Astrocyte (in vitro differentiated cells and primary cell): ENCODE measurements around the gene CTNNA3. TPM values are rescaled to one million over a fixed set of nuclear protein-coding genes. Genes with fewer than 3 reads are reported as not detected.

Source experiments
- DNase-seq: peaks from one replicate; pipeline ENCODE4 v3.0.0-alpha.2; 2010; ENCODE audit warnings: low read depth
- FAIRE-seq: peaks from 2 replicates; lab custom pipeline; 2011; peaks lifted over from hg19 to GRCh38; lab: Jason Lieb, UNC
- H2AFZ ChIP-seq: 2 replicates; pipeline ENCODE4 v1.6.0; 2012; ENCODE audit warnings: low read depth, low read length, inconsistent platforms
- H3K27ac ChIP-seq: 2 replicates; pipeline ENCODE4 v1.5.1; 2011; ENCODE audit warnings: low read depth, low read length, inconsistent platforms
- H3K27me3 ChIP-seq: 2 replicates; pipeline ENCODE4 v1.6.0; 2011; ENCODE audit warnings: low read length, inconsistent platforms; ENCODE audit not compliant: insufficient read depth
- H3K36me3 ChIP-seq: 2 replicates; pipeline ENCODE4 v1.5.1; 2011; ENCODE audit warnings: low read length, inconsistent platforms; ENCODE audit not compliant: insufficient read depth
- H3K4me1 ChIP-seq: 2 replicates; pipeline ENCODE4 v1.5.1; 2011; ENCODE audit warnings: low read length, inconsistent platforms; ENCODE audit not compliant: insufficient read depth
- H3K4me2 ChIP-seq: 2 replicates; pipeline ENCODE4 v1.6.0; 2012; ENCODE audit warnings: low read length, inconsistent platforms
- H3K4me3 ChIP-seq: 2 replicates; pipeline ENCODE4 v1.5.1; 2011; ENCODE audit warnings: low read depth, mild to moderate bottlenecking, low read length, inconsistent platforms; ENCODE audit not compliant: insufficient read depth
- H3K79me2 ChIP-seq: 2 replicates; pipeline ENCODE4 v1.6.0; 2012; ENCODE audit warnings: mild to moderate bottlenecking, low read length, inconsistent platforms; ENCODE audit not compliant: insufficient read depth
- H3K9ac ChIP-seq: 2 replicates; pipeline ENCODE4 v1.6.0; 2012; ENCODE audit warnings: mild to moderate bottlenecking, low read length, inconsistent platforms
- H3K9me3 ChIP-seq: 2 replicates; pipeline ENCODE4 v1.5.1; 2012; ENCODE audit warnings: low read depth, mild to moderate bottlenecking, low read length, inconsistent platforms; ENCODE audit not compliant: insufficient read depth
- H4K20me1 ChIP-seq: 2 replicates; pipeline ENCODE4 v1.6.0; 2012; ENCODE audit warnings: low read length, inconsistent platforms; ENCODE audit not compliant: insufficient read depth
- H3K27ac Mint-ChIP-seq: one replicate; pipeline ENCODE4 v1.8.0; 2021; ENCODE audit warnings: mild to moderate bottlenecking, mixed read lengths; ENCODE audit not compliant: unreplicated experiment
- H3K27me3 Mint-ChIP-seq: one replicate; pipeline ENCODE4 v1.8.0; 2021; ENCODE audit warnings: low read depth, mixed read lengths; ENCODE audit not compliant: unreplicated experiment
- H3K36me3 Mint-ChIP-seq: one replicate; pipeline ENCODE4 v1.8.0; 2021; ENCODE audit warnings: low read depth, mixed read lengths; ENCODE audit not compliant: unreplicated experiment
- H3K4me1 Mint-ChIP-seq: one replicate; pipeline ENCODE4 v1.8.0; 2021; ENCODE audit warnings: low read depth, mixed read lengths; ENCODE audit not compliant: unreplicated experiment
- H3K4me3 Mint-ChIP-seq: one replicate; pipeline ENCODE4 v1.8.0; 2021; ENCODE audit warnings: mild to moderate bottlenecking, moderate library complexity, mixed read lengths; ENCODE audit not compliant: unreplicated experiment
- H3K9me3 Mint-ChIP-seq: one replicate; pipeline ENCODE4 v1.8.0; 2021; ENCODE audit warnings: mild to moderate bottlenecking, mixed read lengths; ENCODE audit not compliant: unreplicated experiment
- EZH2 ChIP-seq: IDR thresholded peaks from 2 replicates; pipeline ENCODE4 v1.6.1; 2012; ENCODE audit warnings: mild to moderate bottlenecking, low read length, inconsistent platforms; ENCODE audit not compliant: insufficient read depth
- total RNA-seq: library from RNA; stranded (reverse); gene quantifications from 2 replicates; pipeline ENCODE4 v1.2.1, GENCODE V29; 2021
- TF ChIP-seq, protein P1 (sequence below): IDR thresholded peaks from 2 replicates; pipeline ENCODE4 v1.5.1; 2011; ENCODE audit warnings: low read depth, mild to moderate bottlenecking, inconsistent platforms, low read length, moderate library complexity; ENCODE audit not compliant: insufficient read depth

The CTNNA3 gene
- total RNA-seq, 1 donor from 2014 or later: 0.73 TPM

DNA sequence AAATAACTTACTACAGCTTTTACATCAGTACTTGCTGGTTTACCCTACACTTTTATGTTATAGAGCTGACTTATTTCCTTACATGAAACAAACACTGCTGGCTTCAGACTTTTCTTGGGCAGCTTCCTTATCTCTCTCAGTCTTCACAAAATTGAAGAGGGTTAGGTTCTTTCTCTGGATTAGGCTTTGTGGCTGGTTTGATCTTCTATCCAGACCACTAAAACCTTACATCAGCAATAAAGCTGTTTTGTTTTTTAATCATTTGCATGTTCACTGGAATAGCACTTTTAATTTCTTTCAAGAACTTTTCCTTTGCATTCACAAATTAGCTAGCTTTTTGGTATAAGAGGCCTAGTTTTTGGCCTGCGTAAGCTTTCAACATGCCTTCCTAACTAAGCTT, 551.5 kb downstream of the CTNNA3 start:
- no peaks in the 10 kb centered on the region for H3K9me3 ChIP-seq
- no peaks in the 10 kb centered on the region for H3K36me3 ChIP-seq
- no peak overlapping the region for H2AFZ ChIP-seq
- TF ChIP-seq EZH2: no peak
- TF ChIP-seq, protein P1, sequence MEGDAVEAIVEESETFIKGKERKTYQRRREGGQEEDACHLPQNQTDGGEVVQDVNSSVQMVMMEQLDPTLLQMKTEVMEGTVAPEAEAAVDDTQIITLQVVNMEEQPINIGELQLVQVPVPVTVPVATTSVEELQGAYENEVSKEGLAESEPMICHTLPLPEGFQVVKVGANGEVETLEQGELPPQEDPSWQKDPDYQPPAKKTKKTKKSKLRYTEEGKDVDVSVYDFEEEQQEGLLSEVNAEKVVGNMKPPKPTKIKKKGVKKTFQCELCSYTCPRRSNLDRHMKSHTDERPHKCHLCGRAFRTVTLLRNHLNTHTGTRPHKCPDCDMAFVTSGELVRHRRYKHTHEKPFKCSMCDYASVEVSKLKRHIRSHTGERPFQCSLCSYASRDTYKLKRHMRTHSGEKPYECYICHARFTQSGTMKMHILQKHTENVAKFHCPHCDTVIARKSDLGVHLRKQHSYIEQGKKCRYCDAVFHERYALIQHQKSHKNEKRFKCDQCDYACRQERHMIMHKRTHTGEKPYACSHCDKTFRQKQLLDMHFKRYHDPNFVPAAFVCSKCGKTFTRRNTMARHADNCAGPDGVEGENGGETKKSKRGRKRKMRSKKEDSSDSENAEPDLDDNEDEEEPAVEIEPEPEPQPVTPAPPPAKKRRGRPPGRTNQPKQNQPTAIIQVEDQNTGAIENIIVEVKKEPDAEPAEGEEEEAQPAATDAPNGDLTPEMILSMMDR: no peak
- FAIRE-seq (no peak), DNase-seq (no peak)
- no peaks in the 10 kb centered on the region for H3K79me2 ChIP-seq
- Mint-ChIP-seq H3K36me3 (no peaks in the 10 kb centered on the region), H3K27ac (no peak overlapping the region), H3K9me3 (no peaks in the 10 kb centered on the region), H3K27me3 (no peaks in the 10 kb centered on the region), H3K4me3 (no peak overlapping the region), H3K4me1 (no peaks in the 10 kb centered on the region)
- H3K4me2 ChIP-seq: no peak overlapping the region
- no peak overlapping the region for H3K9ac ChIP-seq
- H3K27me3 ChIP-seq: no peaks in the 10 kb centered on the region
- H3K4me1 ChIP-seq: no peaks in the 10 kb centered on the region
- H3K27ac ChIP-seq: no peak overlapping the region
- no peak overlapping the region for H3K4me3 ChIP-seq
- no peaks in the 10 kb centered on the region for H4K20me1 ChIP-seq

DNA sequence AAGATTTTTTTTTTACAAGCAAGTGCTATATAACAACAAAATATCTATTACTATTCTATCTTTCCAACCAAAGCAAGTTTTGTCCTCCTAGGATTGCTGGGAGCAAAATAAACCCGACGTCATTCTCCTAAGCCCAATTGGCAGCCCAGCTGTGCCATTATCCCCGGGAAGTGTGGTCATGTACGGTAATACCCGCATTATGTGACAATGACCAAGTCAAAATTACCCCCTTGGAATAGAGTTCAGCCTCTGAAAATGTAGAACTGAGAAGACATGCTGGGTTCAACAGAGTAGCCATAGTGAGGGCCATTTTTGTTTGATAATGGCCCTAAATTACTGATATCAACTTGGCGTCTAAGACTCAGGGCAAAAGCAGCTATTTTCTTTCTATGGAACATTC, 554.7 kb downstream of the CTNNA3 start:
- H3K27me3 ChIP-seq: no peaks in the 10 kb centered on the region
- TF ChIP-seq, protein P1: no peak
- no peak for TF ChIP-seq EZH2
- H3K4me3 ChIP-seq: no peak overlapping the region
- no peak overlapping the region for H3K27ac ChIP-seq
- no peaks in the 10 kb centered on the region for H3K79me2 ChIP-seq
- H3K4me1 ChIP-seq: no peaks in the 10 kb centered on the region
- H3K9ac ChIP-seq: no peak overlapping the region
- no peak overlapping the region for H3K27ac Mint-ChIP-seq
- DNase-seq (no peak), FAIRE-seq (no peak)
- no peaks in the 10 kb centered on the region for H3K36me3 ChIP-seq
- H2AFZ ChIP-seq: no peak overlapping the region
- H3K4me3 Mint-ChIP-seq: no peak overlapping the region
- H4K20me1 ChIP-seq: no peaks in the 10 kb centered on the region
- no peaks in the 10 kb centered on the region for H3K9me3 ChIP-seq
- H3K27me3 Mint-ChIP-seq: no peaks in the 10 kb centered on the region
- no peaks in the 10 kb centered on the region for H3K36me3 Mint-ChIP-seq
- H3K9me3 Mint-ChIP-seq: no peaks in the 10 kb centered on the region
- H3K4me2 ChIP-seq: no peak overlapping the region
- no peaks in the 10 kb centered on the region for H3K4me1 Mint-ChIP-seq

DNA sequence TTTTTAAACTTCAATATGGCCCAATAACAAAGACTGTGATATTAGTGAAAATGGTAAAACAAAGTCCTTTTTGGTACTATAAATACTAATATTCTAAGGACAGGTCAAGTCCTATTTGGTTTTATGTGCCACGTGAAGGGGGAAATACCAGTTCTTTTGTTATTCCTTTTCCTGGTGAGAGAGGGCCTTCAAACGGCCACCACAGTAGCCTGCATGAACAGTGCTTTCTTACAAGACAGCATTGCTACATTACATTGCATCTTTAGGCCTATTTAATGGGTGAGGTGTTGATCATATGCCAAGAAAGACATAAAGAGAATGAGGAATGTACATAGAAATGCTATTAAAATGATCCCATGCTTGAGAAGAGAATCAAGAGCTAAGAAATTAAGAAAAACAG, 555.4 kb downstream of the CTNNA3 start:
- Histone ChIP-seq H3K9ac (no peak overlapping the region), H3K79me2 (no peaks in the 10 kb centered on the region), H3K4me2 (no peak overlapping the region), H4K20me1 (no peaks in the 10 kb centered on the region), H3K4me1 (no peaks in the 10 kb centered on the region), H3K36me3 (no peaks in the 10 kb centered on the region), H2AFZ (no peak overlapping the region), H3K9me3 (no peaks in the 10 kb centered on the region), H3K27me3 (no peaks in the 10 kb centered on the region), H3K27ac (no peak overlapping the region), H3K4me3 (no peak overlapping the region)
- FAIRE-seq: no peak
- no peak for TF ChIP-seq EZH2
- TF ChIP-seq, protein P1: no peak
- H3K4me3 Mint-ChIP-seq: no peak overlapping the region
- no peaks in the 10 kb centered on the region for H3K9me3 Mint-ChIP-seq
- no peaks in the 10 kb centered on the region for H3K36me3 Mint-ChIP-seq
- no peak overlapping the region for H3K27ac Mint-ChIP-seq
- no peaks in the 10 kb centered on the region for H3K27me3 Mint-ChIP-seq
- no peaks in the 10 kb centered on the region for H3K4me1 Mint-ChIP-seq
- no peak for DNase-seq
